ENCODE data around the gene TMEM184C.

TMEM184C gene

DNA sequence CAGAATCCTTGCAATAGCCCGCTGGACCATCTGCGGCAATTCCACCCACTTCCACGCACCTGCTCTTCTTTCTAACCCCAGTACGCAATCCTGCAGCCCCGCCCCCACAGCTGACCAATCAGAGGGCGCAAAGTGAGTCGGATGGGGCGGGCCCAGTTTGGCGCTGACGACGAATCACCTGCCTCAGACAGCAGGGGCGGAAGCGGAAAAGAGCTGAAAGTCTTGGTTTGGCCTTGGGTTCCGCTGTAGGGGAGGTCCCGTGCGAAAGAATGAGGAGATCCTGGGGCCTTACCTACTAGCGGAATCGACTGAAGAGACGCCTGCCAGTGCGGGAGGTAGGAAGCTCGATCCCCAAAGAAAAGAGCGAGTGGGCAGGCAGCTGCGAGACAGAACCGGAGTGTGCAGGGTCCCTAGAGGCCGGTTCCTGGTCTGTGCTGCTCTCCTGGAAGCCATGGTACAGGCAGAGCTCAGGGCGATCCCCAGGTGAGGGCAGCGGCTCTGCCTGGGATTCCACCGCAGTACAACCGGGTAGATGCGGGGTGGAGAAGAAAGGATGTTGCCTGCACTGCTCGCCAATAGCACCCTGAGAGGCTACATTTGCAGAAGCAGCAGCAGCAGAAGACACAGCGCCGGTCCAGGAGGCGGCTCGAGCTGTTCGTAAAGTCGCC lies at the start of gene TMEM184C:
Gene TMEM184C (plus strand): TSS at position 225 of the 668 bp plus-strand sequence. CDS start 560 bp downstream, outside the sequence.
- DNase-seq = peak; percentile 96

DNA sequence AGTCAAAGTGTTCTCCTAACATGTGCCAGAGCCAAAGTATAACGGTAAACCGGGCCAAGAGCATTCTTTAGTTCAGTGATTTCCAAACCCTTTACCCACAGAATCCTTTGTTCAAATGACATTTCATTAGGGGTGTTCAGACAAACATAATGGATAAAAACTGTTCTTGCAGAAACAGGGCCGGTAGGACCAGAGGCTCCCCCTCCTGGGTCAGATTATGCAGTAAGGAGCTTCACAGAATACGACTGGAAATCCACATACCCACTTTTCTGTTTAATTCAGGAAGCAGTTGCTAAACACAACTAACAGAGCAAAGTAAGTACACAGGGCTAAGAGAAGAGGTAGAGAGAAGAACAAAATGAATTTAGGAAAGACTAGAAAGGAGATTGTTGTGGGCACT lies 46.6 kb upstream of the TMEM184C start:
- DNase-seq = no peak

- no peak for DNase-seq
These were observed 46.0 kb upstream of the TMEM184C start for GRCh38 chr4:147571036-147571770.

DNA sequence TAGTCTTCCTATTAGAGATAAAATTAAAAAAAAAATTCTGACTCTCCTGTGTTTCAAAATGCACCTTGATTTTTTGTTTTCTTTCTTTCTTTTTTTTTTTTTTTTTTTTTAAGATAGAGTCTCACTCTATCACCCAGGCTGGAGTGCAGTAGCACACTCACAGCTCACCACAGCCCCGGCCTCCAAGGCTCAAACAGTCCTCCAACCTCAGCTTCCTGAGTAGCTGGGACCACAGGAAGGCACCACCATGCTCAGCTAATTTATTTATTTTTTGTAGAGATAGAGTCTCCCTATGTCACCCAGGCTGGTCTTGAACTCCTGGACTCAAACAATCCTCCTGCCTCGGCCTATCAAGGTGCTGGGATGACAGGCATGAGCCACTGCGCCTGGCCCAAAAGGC lies 41.1 kb upstream of the TMEM184C start:
- no peak for DNase-seq

- no peak for DNase-seq
These were observed 39.1 kb upstream of the TMEM184C start for GRCh38 chr4:147578051-147578476.

GRCh38 chr4:147578593-147578992 lies 38.6 kb upstream of the TMEM184C start:
- no peak for DNase-seq

DNA sequence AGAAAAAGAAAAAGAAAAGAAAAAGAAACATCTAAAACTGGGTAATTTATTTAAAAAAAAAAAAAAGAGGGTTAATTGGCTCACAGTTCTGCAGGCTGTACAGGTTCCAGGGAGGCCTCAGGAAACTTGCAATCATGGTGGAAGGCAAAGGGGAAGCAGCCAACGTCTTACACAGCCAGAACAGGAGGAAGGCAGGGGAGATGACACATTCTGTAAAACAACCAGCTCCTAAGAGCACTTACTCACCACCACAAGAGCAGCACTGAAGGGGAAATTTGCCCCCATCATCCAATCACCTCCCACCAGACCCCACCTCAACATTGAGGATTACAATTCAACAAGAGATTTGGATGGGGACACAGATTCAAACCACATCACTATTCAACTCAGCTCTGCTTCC lies 36.8 kb upstream of the TMEM184C start:
- DNase-seq = peak; percentile 18

DNA sequence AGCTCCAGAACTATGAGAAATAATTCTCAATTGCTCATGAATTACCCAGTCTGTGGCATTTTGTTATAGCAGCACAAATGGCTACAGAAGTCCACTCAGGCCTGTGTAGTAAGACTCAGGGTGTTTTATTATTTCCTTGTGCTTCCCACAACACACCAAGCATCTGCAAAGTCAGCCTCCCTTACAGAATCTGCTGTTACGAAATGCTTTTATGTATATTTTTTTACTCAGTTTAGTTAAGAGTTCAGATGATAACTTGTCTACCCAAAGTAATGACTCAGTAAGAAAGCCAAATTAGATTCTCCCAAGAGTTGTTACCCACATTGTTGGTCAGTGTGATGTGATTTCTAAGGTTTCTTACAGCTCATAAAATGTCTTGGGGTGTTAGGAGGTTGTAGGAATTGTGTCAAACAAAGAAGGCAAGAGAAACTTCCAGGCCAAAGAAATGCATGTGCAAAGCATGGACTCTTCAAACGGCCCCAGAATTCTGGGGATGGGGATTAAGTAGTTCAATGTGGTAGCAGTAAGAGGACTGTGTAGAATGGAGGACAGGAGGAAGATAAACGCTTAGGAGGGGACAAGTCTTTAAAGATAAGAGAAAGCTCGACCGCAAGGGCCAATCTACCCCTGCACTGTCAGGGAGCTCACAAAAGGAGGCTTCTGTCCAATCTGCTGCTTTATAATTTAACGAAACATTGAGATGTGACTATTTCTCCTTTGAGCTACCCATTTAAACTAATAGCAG lies 35.4 kb upstream of the TMEM184C start:
- peak; percentile 49 for DNase-seq

GRCh38 chr4:147582386-147583060 lies 34.7 kb upstream of the TMEM184C start:
- no peak for DNase-seq

GRCh38 chr4:147583876-147584275 lies 33.3 kb upstream of the TMEM184C start:
- no peak for DNase-seq

DNA sequence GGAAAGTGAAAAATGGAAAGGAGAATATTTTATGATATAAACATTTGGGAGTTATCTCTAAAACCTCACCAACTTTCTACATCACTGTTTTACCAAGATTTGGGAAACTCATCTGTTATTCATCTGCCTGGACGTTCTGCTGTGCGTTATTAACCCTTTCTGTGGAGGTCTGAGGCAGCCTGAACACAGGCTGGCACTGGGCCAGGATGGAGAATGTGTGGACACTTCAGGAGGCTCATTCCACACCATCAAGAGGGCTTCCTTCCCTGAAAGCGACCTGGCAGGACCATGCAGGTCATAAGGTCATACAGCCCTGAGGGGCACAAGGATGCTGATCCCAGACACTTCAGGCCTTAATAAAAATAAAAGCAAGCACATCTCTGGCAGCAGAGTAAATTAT lies 31.2 kb upstream of the TMEM184C start:
- no peak for DNase-seq

DNA sequence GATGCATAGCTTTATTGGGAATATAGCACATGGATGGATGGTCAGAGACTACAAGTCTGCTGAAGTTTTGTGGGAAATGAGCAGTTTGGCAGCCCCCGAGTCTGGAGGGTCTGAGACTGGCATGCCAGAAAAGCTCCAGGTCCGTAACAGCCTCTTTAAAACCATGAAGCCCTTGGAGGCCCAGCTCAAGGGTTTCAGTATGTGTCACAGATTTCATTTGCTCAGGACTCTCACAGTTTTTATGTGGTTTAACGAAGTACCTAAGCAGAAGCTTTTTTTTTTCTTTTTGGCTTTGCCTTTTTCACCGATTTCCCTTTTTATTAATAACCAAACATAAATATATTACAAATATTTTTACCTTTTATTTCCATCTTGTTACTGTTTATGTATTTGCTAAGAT lies 30.6 kb upstream of the TMEM184C start:
- no peak for DNase-seq

GRCh38 chr4:147587041-147587440 lies 30.2 kb upstream of the TMEM184C start:
- no peak for DNase-seq

DNA sequence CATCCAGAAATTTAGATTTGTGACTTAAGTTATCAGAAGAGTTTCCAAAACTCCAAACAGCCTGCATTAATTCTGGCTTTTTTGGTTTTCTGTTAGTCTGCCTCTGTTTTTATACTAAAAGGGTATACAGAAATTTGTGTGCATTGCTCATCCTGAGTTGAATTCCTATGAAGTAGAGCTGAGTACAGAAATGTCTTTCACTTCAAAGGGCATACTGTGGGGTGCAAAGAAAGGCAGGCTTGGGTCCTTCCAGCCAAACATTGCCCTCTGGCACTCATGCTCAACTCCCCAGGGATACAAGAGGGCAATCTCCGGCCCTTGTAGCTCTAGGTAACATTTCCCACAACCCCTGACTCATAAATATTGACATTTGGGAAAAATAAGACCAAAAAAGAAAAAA lies 27.6 kb upstream of the TMEM184C start:
- no peak for DNase-seq

- peak; percentile 38 for DNase-seq
These were observed 26.8 kb upstream of the TMEM184C start for GRCh38 chr4:147590249-147590920.

- no peak for DNase-seq
These were observed 26.1 kb upstream of the TMEM184C start for GRCh38 chr4:147591106-147591505.

DNA sequence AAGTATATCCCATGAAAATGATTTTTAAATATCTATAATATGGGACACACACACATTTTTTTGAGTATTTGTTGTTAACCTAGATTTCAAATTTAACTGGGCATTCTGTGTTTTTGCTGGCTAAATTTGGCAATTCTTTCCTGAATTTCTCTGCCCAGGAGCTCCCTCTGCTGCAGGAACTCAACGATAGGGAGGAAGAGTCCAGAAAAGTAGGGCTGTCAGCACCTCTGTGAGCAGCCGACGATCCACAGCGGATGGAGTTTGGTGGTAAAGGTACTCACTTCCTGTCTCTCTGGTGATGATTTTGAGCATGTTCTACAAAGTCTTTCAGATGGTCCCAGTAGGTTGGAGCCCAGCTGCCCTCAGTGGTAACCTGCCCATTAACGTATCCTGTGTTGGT lies 23.1 kb upstream of the TMEM184C start:
- DNase-seq = no peak

DNA sequence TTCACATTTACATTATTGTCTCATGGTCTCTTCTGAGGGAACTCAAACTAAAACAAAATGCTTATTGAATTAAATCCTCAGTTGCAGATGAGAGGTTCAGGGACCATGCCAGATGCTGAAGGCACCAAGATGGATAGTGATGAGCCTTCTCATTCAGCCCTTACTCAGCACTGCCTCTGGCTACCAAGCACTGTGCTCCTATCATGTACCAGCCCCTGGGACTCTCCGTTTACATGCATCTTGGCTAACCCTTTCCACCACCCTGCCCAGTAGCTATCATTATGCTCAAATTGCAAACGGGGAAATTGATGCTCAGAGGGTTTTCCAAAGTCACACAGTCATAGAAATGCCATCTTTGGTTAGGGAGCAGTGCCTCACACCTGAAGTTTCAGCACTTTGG lies 22.6 kb upstream of the TMEM184C start:
- no peak for DNase-seq

DNA sequence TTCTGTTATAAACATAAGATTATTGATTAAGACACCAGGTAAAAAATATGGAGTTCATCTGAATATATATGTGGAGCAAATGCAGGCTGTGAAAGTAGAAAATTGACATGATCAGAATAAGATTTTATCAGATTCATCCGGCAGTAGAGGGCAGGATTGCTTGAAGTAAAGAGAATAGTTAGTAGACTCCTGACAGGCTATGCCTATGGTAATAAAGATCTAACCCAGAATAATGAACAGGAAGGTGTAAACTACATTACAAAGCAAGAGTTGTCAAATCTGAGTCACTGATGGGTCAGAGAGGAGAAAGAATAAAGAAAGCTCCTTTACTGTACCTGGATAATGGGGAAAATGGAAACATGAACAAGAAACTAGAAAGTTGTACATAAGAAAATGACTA lies 20.8 kb upstream of the TMEM184C start:
- peak; percentile 3 for DNase-seq

DNA sequence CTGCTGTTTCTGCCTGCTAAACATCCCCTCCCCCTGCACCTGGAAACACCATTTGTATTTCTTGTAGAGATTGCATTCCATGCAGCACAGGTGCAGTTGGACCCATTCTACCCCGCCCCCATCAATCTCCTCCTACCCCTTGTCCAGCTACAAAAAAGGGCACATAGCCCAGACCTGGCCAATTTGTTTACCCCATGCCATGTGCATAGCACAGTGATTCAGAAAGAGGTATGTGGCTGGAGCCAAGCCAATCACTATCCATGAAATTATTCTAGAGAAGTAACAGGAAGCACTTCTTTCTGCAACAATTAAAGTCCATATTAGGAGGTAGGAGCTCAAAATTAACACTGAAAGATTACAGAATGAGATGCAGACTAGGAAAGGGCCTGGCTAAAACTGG lies 20.2 kb upstream of the TMEM184C start:
- DNase-seq = no peak

DNA sequence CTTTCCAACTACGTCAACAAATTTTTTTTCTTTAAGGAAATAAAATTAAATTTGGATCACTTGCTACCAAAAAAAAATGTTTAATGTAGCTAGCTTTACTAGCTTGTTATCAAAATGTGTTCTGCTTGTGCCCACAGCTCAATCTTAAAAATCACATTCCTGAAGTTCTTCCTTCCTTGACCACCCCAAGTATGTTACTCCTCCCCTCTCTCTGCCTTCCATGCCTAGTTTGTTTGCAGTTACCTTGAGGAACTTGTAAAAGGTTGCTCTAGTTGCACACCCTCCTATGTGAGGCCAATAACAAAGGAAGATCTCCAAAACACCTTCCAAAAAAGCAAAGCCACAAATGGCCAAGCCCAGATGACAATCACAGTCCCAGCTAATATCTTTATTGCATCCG lies 19.6 kb upstream of the TMEM184C start:
- DNase-seq = no peak

DNA sequence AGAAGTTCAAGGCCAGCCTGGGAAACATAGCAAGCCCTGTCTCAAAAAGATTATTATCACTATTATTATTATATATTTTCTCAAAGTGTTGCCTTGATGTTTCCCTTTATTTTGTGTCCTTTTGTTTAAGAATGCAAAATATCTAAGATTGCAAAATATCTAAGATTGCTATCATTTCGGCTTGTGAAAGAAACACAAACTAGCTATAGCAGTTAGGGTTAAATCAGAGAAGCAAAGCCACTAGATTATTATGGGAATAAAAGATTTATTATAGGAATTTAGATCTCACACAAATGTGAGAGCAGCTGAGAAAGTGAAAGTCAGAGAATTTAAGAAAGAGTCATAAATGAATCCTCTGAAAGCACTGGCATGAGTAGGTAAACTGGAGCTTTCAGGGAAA lies 18.0 kb upstream of the TMEM184C start:
- no peak for DNase-seq

DNA sequence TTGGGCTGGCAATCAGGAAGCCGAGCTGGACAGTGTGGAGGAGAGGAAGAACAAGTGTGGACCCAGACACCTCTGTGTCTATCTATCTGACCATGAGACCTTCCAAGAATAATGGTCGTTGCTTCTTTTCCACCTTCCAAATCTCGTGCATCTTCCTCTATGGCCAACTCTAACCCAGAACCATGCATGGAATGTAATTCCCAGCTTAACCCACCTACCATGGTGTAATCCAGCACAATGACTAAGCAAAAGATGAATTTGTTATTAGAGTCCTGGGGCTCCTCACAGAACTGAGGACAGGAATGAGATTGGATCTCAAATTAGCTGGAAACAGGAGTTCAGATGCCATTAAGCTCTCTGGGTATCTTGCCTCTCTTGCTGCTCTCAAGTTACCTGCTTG lies 17.4 kb upstream of the TMEM184C start:
- DNase-seq = no peak
